Kidney (tissue), 14 donors: Measurements from ENCODE around the gene NEGR1. TPM values are rescaled to one million over a fixed set of nuclear protein-coding genes. Genes with fewer than 3 reads are reported as not detected.

Experiments used
- DNase-seq, 5 donors: peaks; one replicate each; pipeline ENCODE4 v3.0.0-alpha.2; 2013 to 2020
- FAIRE-seq: peaks from 2 replicates; lab custom pipeline; 2012; peaks lifted over from hg19 to GRCh38; lab: Jason Lieb, UNC
- H3K27ac ChIP-seq, 2 donors: one replicate each; pipeline ENCODE4 v1.7.0; 2013; ENCODE audit warnings: low read depth in 2 of 2, low read length in 2 of 2, inconsistent platforms in 1 of 2
- H3K27me3 ChIP-seq: one replicate; pipeline ENCODE4 v1.7.1; 2013; ENCODE audit warnings: low read length, inconsistent platforms; ENCODE audit not compliant: control insufficient read depth, insufficient read depth
- H3K36me3 ChIP-seq, 3 donors: one replicate each; pipeline versions ENCODE4 v1.7.0 to v1.7.1; 2013; ENCODE audit warnings: low read length in 3 of 3, control low read depth in 1 of 3, inconsistent platforms in 1 of 3; ENCODE audit not compliant: insufficient read depth in 3 of 3, control insufficient read depth in 2 of 3
- H3K4me1 ChIP-seq, 3 donors: one replicate each; pipeline versions ENCODE4 v1.7.0 to v1.7.1; 2013; ENCODE audit warnings: low read length in 3 of 3, inconsistent platforms in 1 of 3, low read depth in 1 of 3; ENCODE audit not compliant: control insufficient read depth in 2 of 3, insufficient read depth in 2 of 3
- H3K4me3 ChIP-seq, 3 donors: one replicate each; pipeline versions ENCODE4 v1.7.0 to v1.8.1; 2013; ENCODE audit warnings: low read length in 3 of 3, control low read depth in 1 of 3, inconsistent platforms in 1 of 3
- H3K9ac ChIP-seq, 3 donors: one replicate each; pipeline versions ENCODE4 v1.7.0 to v1.7.1; 2013; ENCODE audit warnings: low read length in 3 of 3, control low read depth in 1 of 3, inconsistent platforms in 1 of 3
- H3K9me3 ChIP-seq, 3 donors: one replicate each; pipeline versions ENCODE4 v1.7.0 to v1.7.1; 2013; ENCODE audit warnings: low read length in 3 of 3, control low read depth in 1 of 3, inconsistent platforms in 1 of 3; ENCODE audit not compliant: control insufficient read depth in 2 of 3, insufficient read depth in 1 of 3
- intact Hi-C: fragments of 100-400 bp; cut with DNase I; formaldehyde crosslinking; loops from one replicate; pipeline ENCODE4 v1.11.1; 2022
- polyA plus RNA-seq: library from polyadenylated mRNA; stranded (reverse); fragments of 350-450 nt; fragmentation: Illumina TruSeq; extraction: RNeasy Lipid Tissue Mini Kit (QIAGEN cat#74804); gene quantifications from one replicate; pipeline ENCODE4 v1.2.3, GENCODE V29; 2014; ENCODE audit warnings: low read depth, low replicate concordance; ENCODE audit not compliant: insufficient read depth
- total RNA-seq: library from RNA; stranded (reverse); fragmentation: NEBNext Ultra II Directional; extraction: Animal tissue kit (Norgen Biotek cat#: 25700); gene quantifications from one replicate; pipeline ENCODE4 v1.2.1, GENCODE V29; 2021
- TF ChIP-seq, protein P1 (sequence below): IDR thresholded peaks from 3 replicates; pipeline ENCODE4 v1.5.1; 2012; ENCODE audit warnings: mild to moderate bottlenecking, moderate library complexity, borderline replicate concordance; ENCODE audit not compliant: insufficient read depth; ENCODE audit errors: extremely low read depth
- donor health status: control.
- donor health status: control.
- donor health status: control.
- donor health status: control.
- donor health status: control.
- donor health status: DM: yes; HTN: yes; CAD: no.
- donor health status: Normal renal cell carcinoma (clear cell type).

NEGR1 gene
- total and polyA plus RNA-seq, 2 donors from 2014 or later = 3.0 to 10.2 TPM

DNA sequence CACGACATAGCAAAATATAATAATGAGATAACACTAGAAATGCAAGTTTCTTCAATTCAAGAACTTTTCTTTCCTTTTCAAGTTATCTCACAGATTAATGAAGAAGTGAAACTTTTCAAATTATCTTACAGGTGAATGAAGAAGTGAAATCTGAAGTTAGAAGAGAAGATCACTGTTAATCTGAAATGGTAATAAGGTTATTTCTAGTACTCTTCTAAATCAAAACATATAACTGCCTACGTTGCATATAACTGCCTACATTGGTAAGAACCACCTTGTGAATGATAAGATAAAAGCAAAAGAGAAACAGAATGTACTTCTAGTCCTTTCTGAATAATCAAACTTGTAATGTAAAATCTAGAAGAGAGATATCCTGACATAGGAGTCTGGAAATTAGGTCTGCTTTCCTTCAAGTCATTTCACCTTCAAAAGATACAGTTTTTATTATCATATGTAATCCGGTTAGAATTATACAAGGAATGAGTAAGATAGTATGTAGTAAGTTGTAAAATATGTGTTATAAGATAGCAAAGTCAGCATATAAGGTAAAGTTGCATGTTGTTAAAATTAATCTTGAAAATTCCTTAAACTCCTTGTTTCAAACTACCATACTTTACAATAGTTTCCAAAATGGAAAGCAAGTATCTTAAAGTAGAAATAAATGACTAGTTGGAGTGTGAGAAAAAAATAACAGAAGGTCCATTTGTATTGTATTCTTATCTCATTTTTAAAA is 679.1 kb downstream of the NEGR1 start:
- H3K9me3 ChIP-seq = no peaks in the 10 kb centered on the region
- no peaks in the 10 kb centered on the region for H3K36me3 ChIP-seq
- H3K9ac ChIP-seq = no peak overlapping the region
- TF ChIP-seq, protein P1, sequence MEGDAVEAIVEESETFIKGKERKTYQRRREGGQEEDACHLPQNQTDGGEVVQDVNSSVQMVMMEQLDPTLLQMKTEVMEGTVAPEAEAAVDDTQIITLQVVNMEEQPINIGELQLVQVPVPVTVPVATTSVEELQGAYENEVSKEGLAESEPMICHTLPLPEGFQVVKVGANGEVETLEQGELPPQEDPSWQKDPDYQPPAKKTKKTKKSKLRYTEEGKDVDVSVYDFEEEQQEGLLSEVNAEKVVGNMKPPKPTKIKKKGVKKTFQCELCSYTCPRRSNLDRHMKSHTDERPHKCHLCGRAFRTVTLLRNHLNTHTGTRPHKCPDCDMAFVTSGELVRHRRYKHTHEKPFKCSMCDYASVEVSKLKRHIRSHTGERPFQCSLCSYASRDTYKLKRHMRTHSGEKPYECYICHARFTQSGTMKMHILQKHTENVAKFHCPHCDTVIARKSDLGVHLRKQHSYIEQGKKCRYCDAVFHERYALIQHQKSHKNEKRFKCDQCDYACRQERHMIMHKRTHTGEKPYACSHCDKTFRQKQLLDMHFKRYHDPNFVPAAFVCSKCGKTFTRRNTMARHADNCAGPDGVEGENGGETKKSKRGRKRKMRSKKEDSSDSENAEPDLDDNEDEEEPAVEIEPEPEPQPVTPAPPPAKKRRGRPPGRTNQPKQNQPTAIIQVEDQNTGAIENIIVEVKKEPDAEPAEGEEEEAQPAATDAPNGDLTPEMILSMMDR = no peak
- no peak for DNase-seq
- no peaks in the 10 kb centered on the region for H3K4me1 ChIP-seq
- H3K27me3 ChIP-seq = no peaks in the 10 kb centered on the region
- no peak for FAIRE-seq
- H3K4me3 ChIP-seq = no peak overlapping the region
- intact Hi-C loops = no loop called here
- no peak overlapping the region for H3K27ac ChIP-seq

GRCh38 chr1:71600023-71600422 is 682.3 kb downstream of the NEGR1 start:
- Histone ChIP-seq H3K27ac (no peak overlapping the region), H3K4me3 (no peak overlapping the region), H3K9me3 (no peaks in the 10 kb centered on the region), H3K36me3 (no peaks in the 10 kb centered on the region), H3K27me3 (no peaks in the 10 kb centered on the region), H3K4me1 (no peaks in the 10 kb centered on the region), H3K9ac (no peak overlapping the region)
- TF ChIP-seq, protein P1 = no peak
- no peak for DNase-seq
- intact Hi-C loops = no loop called here
- FAIRE-seq = no peak

- Histone ChIP-seq H3K4me1 (no peaks in the 10 kb centered on the region), H3K27ac (no peak overlapping the region), H3K36me3 (no peaks in the 10 kb centered on the region), H3K9me3 (no peaks in the 10 kb centered on the region), H3K4me3 (no peak overlapping the region), H3K9ac (no peak overlapping the region), H3K27me3 (no peaks in the 10 kb centered on the region)
- intact Hi-C loops = no loop called here
- TF ChIP-seq, protein P1 = no peak
- no peak for DNase-seq
- no peak for FAIRE-seq
Observed at GRCh38 chr1:71599306-71599705, 683.0 kb downstream of the NEGR1 start.
